GM19023 (cell line): ENCODE measurements around the gene DDX39B.
A peak's percentile ranks its signal among the peaks of the same experiment; 100 is the strongest.
"Not testable (repeated sequence)": the region's sequence is repeated elsewhere in the genome, so short reads cannot be mapped to it uniquely, and the experiment has no call there.

ENCODE experiments used
- ATAC-seq: cut with Tn5 transposase; IDR thresholded peaks from one replicate; pipeline ENCODE4 v1.9.1; 2021; ENCODE audit warnings: mild to moderate bottlenecking, moderate library complexity; ENCODE audit not compliant: unreplicated experiment

The DDX39B gene

GRCh38 chr6:31529329-31530150 is 12.3 kb downstream of the DDX39B start:
- ATAC-seq: no peak

GRCh38 chr6:31528821-31529328 is 12.9 kb downstream of the DDX39B start, which contains the start of gene MCCD1:
Gene MCCD1 (plus strand): TSS chr6:31528962. CDS start chr6:31529015, 53 bp downstream.
- ATAC-seq: no peak

- no peak for ATAC-seq
Measured at GRCh38 chr6:31528307-31528777, 13.5 kb downstream of the DDX39B start.

GRCh38 chr6:31525932-31526591 is 15.7 kb downstream of the DDX39B start:
- ATAC-seq: no peak

GRCh38 chr6:31525553-31525931 is 16.3 kb downstream of the DDX39B start:
- no peak for ATAC-seq

GRCh38 chr6:31521835-31522234 is 20.0 kb downstream of the DDX39B start:
- ATAC-seq: no peak

GRCh38 chr6:31513456-31514165 is 28.2 kb downstream of the DDX39B start:
- ATAC-seq: no peak

- no peak for ATAC-seq
Measured at GRCh38 chr6:31510007-31510406, 31.8 kb downstream of the DDX39B start.

- not testable (repeated sequence) for ATAC-seq
Measured at GRCh38 chr6:31509036-31509435, 32.8 kb downstream of the DDX39B start.

- ATAC-seq: no peak
Measured at GRCh38 chr6:31502586-31502985, 39.2 kb downstream of the DDX39B start.

- ATAC-seq: not testable (repeated sequence)
Measured at GRCh38 chr6:31499648-31500047, 42.2 kb downstream of the DDX39B start.

- no peak for ATAC-seq
Measured at GRCh38 chr6:31498748-31499147, 43.1 kb downstream of the DDX39B start.

- ATAC-seq: peak; percentile 56
Measured at GRCh38 chr6:31497531-31498476, 44.0 kb downstream of the DDX39B start, which contains the start of gene MICB. Gene MICB (plus strand): TSS chr6:31498145. CDS start chr6:31498194, 49 bp downstream.

GRCh38 chr6:31496826-31497225 is 45.0 kb downstream of the DDX39B start:
- not testable (repeated sequence) for ATAC-seq

GRCh38 chr6:31495580-31495979 is 46.2 kb downstream of the DDX39B start:
- ATAC-seq: no peak

- peak; percentile 31 for ATAC-seq
Measured at GRCh38 chr6:31493875-31494694, 47.7 kb downstream of the DDX39B start.

- ATAC-seq: not testable (repeated sequence)
Measured at GRCh38 chr6:31493550-31493874, 48.3 kb downstream of the DDX39B start.

- no peak for ATAC-seq
Measured at GRCh38 chr6:31490115-31490873, 51.5 kb downstream of the DDX39B start.
